ENCODE data around the gene RNU1-4.
"Not testable (repeated sequence)": the region's sequence is repeated elsewhere in the genome, so short reads cannot be mapped to it uniquely, and the experiment has no call there.

Gene RNU1-4

GRCh38 chr1:16770139-16770759, 29.9 kb downstream of the RNU1-4 start:
- DNase-seq (ENCODE audit: low spot score) = not testable (repeated sequence)

- not testable (repeated sequence) for DNase-seq (ENCODE audit: low spot score)
Measured at GRCh38 chr1:16770896-16771446, 30.7 kb downstream of the RNU1-4 start.

GRCh38 chr1:16772275-16773204, 32.2 kb downstream of the RNU1-4 start:
- DNase-seq (ENCODE audit: low spot score) = not testable (repeated sequence)

- not testable (repeated sequence) for DNase-seq (ENCODE audit: low spot score)
Measured at GRCh38 chr1:16773205-16773596, 32.9 kb downstream of the RNU1-4 start.

GRCh38 chr1:16773723-16774122, 33.4 kb downstream of the RNU1-4 start:
- DNase-seq (ENCODE audit: low spot score) = not testable (repeated sequence)

- not testable (repeated sequence) for DNase-seq (ENCODE audit: low spot score)
Measured at GRCh38 chr1:16774773-16775172, 34.5 kb downstream of the RNU1-4 start.

- not testable (repeated sequence) for DNase-seq (ENCODE audit: low spot score)
Measured at GRCh38 chr1:16775290-16775689, 35.0 kb downstream of the RNU1-4 start.

- not testable (repeated sequence) for DNase-seq (ENCODE audit: low spot score)
Measured at GRCh38 chr1:16776248-16776647, 35.9 kb downstream of the RNU1-4 start.

GRCh38 chr1:16776835-16777234, 36.5 kb downstream of the RNU1-4 start:
- not testable (repeated sequence) for DNase-seq (ENCODE audit: low spot score)

- not testable (repeated sequence) for DNase-seq (ENCODE audit: low spot score)
Measured at GRCh38 chr1:16777821-16778220, 37.5 kb downstream of the RNU1-4 start.

GRCh38 chr1:16779525-16779924, 39.2 kb downstream of the RNU1-4 start:
- DNase-seq (ENCODE audit: low spot score) = not testable (repeated sequence)

- DNase-seq (ENCODE audit: low spot score) = not testable (repeated sequence)
Measured at GRCh38 chr1:16781033-16781432, 40.7 kb downstream of the RNU1-4 start.

- DNase-seq (ENCODE audit: low spot score) = not testable (repeated sequence)
Measured at GRCh38 chr1:16781625-16782024, 41.3 kb downstream of the RNU1-4 start.

GRCh38 chr1:16784955-16785354, 44.6 kb downstream of the RNU1-4 start:
- DNase-seq (ENCODE audit: low spot score) = not testable (repeated sequence)

- DNase-seq (ENCODE audit: low spot score) = not testable (repeated sequence)
Measured at GRCh38 chr1:16786362-16786761, 46.0 kb downstream of the RNU1-4 start.

GRCh38 chr1:16787175-16787574, 46.9 kb downstream of the RNU1-4 start:
- DNase-seq (ENCODE audit: low spot score) = not testable (repeated sequence)

- not testable (repeated sequence) for DNase-seq (ENCODE audit: low spot score)
Measured at GRCh38 chr1:16787711-16788110, 47.4 kb downstream of the RNU1-4 start.

All from CD4-positive, alpha-beta T cell treated with Interleukin-2 at 100 ng/mL for 4 hours (primary cell).